ENCODE results near the gene SCG3. TPM values are rescaled to one million over a fixed set of nuclear protein-coding genes. Genes with fewer than 3 reads are reported as not detected.

SCG3 gene
- total and polyA plus RNA-seq, 7 experiments from 2014 or later, result not detected

DNA sequence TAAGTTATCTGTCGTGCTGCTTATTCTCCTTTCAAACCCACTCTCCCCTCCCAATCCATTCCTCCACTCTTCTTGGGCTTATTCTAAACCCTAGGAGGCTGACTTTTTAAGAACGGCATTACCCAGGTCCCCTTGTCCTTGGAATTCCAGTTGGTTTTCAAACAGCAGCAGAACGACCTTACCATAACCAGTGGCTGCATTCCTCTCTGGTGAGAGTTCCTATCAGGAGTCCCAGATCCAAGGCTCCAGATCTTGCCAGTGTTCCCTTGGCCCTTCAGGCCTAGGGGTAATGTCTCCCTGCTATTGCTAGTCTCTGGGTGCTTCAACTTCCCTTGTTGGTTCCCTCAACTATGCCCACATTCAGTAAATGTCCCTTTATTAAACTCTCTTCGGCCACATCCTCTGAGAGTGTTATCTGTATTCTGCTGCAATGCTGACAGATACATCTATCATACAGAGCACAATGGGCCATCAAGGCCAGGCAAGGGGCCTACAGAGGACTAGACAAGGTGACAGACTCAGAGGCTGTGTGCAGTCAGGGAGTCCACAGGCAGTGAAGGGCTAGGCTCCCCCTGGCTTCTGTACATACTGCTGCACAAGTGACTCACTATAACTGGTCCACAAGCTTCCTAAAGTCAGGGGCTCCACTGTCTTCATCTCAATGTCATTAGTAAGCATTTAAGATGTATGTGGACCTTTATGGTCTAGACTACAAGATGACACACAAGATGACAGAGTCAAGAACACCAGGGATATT, 46.0 kb downstream of the SCG3 start:
- ChIA-PET POLR2A (interaction anchor here (0.7 to 1.0 kb wide), 2 partner anchors 10 to 41 kb away, joined by 3 read pairs; partner anchors contain the start of gene LYSMD2), CTCF (interaction anchor here (3.1 kb wide), 1 partner anchor 77 kb away, joined by 10 read pairs; no protein-coding TSS in a partner anchor)
- H3K9me3 Mint-ChIP-seq, result no peaks in the 10 kb centered on the region
- H3K27ac Mint-ChIP-seq, result peak overlapping the region in 8 of 9 donors; percentile 30 to 98 (median 68)
- ATAC-seq (no peak), DNase-seq (no peak)
- H3K36me3 Mint-ChIP-seq, result peaks cover 1 to 28% (median 10%) of the 10 kb centered on the region in 5 donors
- Histone ChIP-seq H3K27me3 (ENCODE audit: control insufficient read depth in 2 of 2, insufficient read depth in 2 of 2, low read length in 2 of 2) (no peaks in the 10 kb centered on the region), H3K27ac (ENCODE audit: low read depth, low read length) (no peak overlapping the region), H3K4me1 (ENCODE audit: control insufficient read depth in 2 of 2, insufficient read depth in 2 of 2, low read length in 2 of 2) (peaks cover 31 to 37% of the 10 kb centered on the region in 2 donors), H3K36me3 (ENCODE audit: control insufficient read depth in 2 of 3, insufficient read depth in 3 of 3, low read length in 3 of 3) (peaks cover 0 to 4% (median 0%) of the 10 kb centered on the region in 3 experiments), H3K9me3 (ENCODE audit: control insufficient read depth in 2 of 3, low read length in 3 of 3) (no peaks in the 10 kb centered on the region), H3K4me3 (ENCODE audit: low read length) (no peak overlapping the region)
- H3K4me1 Mint-ChIP-seq, result peaks cover 39 to 85% (median 78%) of the 10 kb centered on the region in 7 donors
- intact Hi-C loops (cut with micrococcal nuclease), result no loop called here
- peak overlapping the region in 7 of 10 donors; percentile 0 to 46 (median 30) for H3K4me3 Mint-ChIP-seq
- H3K27me3 Mint-ChIP-seq, result no peaks in the 10 kb centered on the region

DNA sequence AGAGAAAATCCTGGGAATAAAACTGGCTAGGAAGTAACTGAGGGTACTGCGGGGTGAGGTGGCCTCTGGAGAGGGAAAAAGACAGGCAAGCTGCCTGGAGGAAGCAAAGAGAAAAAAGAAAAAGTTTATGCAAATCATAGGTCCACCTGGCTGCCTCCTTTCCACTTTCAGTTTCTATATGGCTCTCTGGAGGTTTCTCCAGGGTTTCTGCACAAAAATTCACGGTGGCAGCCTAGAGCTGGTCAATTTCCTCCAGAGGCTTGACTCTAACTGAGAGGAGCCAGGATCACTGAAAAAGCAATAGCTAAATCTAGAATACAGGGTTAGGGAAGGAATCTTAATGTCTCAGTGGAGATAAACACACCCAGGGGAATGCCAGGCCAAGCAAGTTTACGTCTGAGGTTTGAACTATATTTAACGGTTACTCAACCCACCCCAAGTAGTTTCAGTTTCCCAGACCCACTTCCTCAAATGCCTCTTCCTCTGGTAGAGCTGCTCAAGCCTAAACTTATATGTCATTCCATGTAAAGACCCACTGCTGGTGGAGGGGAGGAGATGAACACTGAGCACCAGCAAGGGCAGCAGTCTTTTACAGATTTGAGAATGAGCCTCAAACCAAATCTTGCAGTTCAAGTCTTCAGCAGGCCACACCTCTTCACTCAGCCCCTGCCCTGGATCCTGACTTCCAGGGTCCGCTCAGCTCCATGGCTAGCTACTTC, 50.4 kb downstream of the SCG3 start:
- peak in 8 of 9 donors; percentile 31 to 70 (median 58) for DNase-seq
- ATAC-seq, result peak; percentile 81
- intact Hi-C loops (cut with micrococcal nuclease), result loop anchor here in 1 of 2 donors (10.0 kb wide), 3 partner anchors 107 to 753 kb away; partner anchors contain the start of gene DMXL2
- Mint-ChIP-seq H3K27me3 (no peaks in the 10 kb centered on the region), H3K4me3 (peak overlapping the region; percentile 74 to 91 (median 87)), H3K4me1 (peaks cover 62 to 97% (median 88%) of the 10 kb centered on the region in 7 donors), H3K9me3 (no peaks in the 10 kb centered on the region), H3K36me3 (peaks cover 0 to 41% (median 5%) of the 10 kb centered on the region in 5 donors), H3K27ac (peak overlapping the region; percentile 94 to 98 (median 97))
- Histone ChIP-seq H3K27me3 (ENCODE audit: control insufficient read depth in 2 of 2, insufficient read depth in 2 of 2, low read length in 2 of 2) (no peaks in the 10 kb centered on the region), H3K4me3 (ENCODE audit: low read length) (peak overlapping the region; percentile 59), H3K4me1 (ENCODE audit: control insufficient read depth in 2 of 2, insufficient read depth in 2 of 2, low read length in 2 of 2) (peaks cover 49 to 52% of the 10 kb centered on the region in 2 donors), H3K27ac (ENCODE audit: low read depth, low read length) (peak overlapping the region; percentile 88), H3K36me3 (ENCODE audit: control insufficient read depth in 2 of 3, insufficient read depth in 3 of 3, low read length in 3 of 3) (no peaks in the 10 kb centered on the region), H3K9me3 (ENCODE audit: control insufficient read depth in 2 of 3, low read length in 3 of 3) (no peaks in the 10 kb centered on the region)
- POLR2A ChIA-PET, result interaction anchor here (0.6 to 1.8 kb wide), 6 partner anchors 8 to 93 kb away, joined by 3 to 6 read pairs (median 4); no protein-coding TSS in a partner anchor
- CTCF ChIA-PET, result interaction anchor here (1.0 to 2.6 kb wide), 7 partner anchors 11 to 81 kb away, joined by 3 to 7 read pairs (median 5); no protein-coding TSS in a partner anchor

GRCh38 chr15:51732646-51733045, 51.3 kb downstream of the SCG3 start:
- H3K27me3 ChIP-seq (ENCODE audit: control insufficient read depth in 2 of 2, insufficient read depth in 2 of 2, low read length in 2 of 2), result no peaks in the 10 kb centered on the region
- peaks cover 57 to 89% (median 80%) of the 10 kb centered on the region in 7 donors for H3K4me1 Mint-ChIP-seq
- intact Hi-C loops (cut with micrococcal nuclease), result loop anchor here in 1 of 2 donors (10.0 kb wide), 3 partner anchors 108 to 752 kb away; partner anchors contain the start of gene DMXL2
- CTCF ChIA-PET, result interaction anchor here (0.6 to 2.6 kb wide), 7 partner anchors 10 to 131 kb away, joined by 3 to 7 read pairs (median 3); no protein-coding TSS in a partner anchor
- no peak for ATAC-seq
- H3K4me3 Mint-ChIP-seq, result peak overlapping the region; percentile 59 to 90 (median 87)
- peak overlapping the region; percentile 94 to 98 (median 97) for H3K27ac Mint-ChIP-seq
- DNase-seq, result no peak
- no peaks in the 10 kb centered on the region for H3K36me3 ChIP-seq (ENCODE audit: control insufficient read depth in 2 of 3, insufficient read depth in 3 of 3, low read length in 3 of 3)
- H3K36me3 Mint-ChIP-seq, result peaks cover 0 to 39% (median 5%) of the 10 kb centered on the region in 5 donors
- no peaks in the 10 kb centered on the region for H3K9me3 ChIP-seq (ENCODE audit: control insufficient read depth in 2 of 3, low read length in 3 of 3)
- peak overlapping the region; percentile 88 for H3K27ac ChIP-seq (ENCODE audit: low read depth, low read length)
- H3K27me3 Mint-ChIP-seq, result no peaks in the 10 kb centered on the region
- peaks cover 44 to 52% of the 10 kb centered on the region in 2 donors for H3K4me1 ChIP-seq (ENCODE audit: control insufficient read depth in 2 of 2, insufficient read depth in 2 of 2, low read length in 2 of 2)
- H3K9me3 Mint-ChIP-seq, result no peaks in the 10 kb centered on the region
- H3K4me3 ChIP-seq (ENCODE audit: low read length), result no peak overlapping the region
- POLR2A ChIA-PET, result interaction anchor here (0.5 to 1.8 kb wide), 8 partner anchors 9 to 832 kb away, joined by 3 to 6 read pairs (median 4); partner anchors contain the start of gene TMOD3

DNA sequence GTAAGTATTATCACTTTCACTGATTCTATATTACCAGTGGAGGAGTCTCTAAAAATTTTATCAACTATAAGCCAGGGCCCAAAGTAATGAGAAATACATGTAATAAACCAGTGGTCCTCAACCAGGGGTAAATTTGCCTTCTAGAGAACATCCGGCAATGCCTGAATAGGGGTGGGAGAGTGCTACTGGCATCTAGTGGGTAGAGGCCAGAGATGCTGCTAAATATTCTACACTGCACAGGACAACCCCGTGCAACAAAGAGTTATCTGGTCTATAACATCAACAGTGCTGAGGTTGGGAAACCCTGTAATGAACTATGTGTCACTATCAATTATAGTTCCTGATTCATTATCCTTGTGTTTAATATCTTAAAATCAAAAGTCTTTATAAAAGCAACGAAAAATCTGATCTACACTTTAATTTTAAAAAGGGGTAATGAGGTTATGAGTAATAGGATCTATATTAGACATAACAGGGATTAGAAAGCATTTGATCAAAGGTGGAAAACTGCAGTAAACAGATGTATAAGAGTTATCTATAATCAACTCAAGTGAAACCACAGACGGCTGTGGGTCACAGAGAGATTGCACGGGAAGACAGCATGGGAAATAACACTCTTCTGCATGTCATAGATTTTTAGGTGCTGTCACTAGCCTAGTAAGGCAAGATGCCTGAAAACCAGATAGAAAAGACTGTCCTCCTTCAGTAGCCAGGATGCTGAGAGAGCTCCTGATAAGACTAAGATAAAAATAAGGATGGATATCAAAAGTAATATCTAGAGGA, 54.1 kb downstream of the SCG3 start:
- peak overlapping the region; percentile 84 to 98 (median 96) for H3K27ac Mint-ChIP-seq
- H3K4me3 Mint-ChIP-seq, result peak overlapping the region; percentile 87 to 96 (median 94)
- intact Hi-C loops (cut with micrococcal nuclease), result loop anchor here (1.0 to 10.0 kb wide), 16 partner anchors 15 to 1383 kb away; partner anchors contain the start of genes TMOD3 (in 2 of the 2), DMXL2 (in 1 of the 2), SCG3 (in 1 of the 2) and TMOD2 (in 1 of the 2)
- H3K9me3 ChIP-seq (ENCODE audit: control insufficient read depth in 2 of 3, low read length in 3 of 3), result no peaks in the 10 kb centered on the region
- peaks cover 44 to 48% of the 10 kb centered on the region in 2 donors for H3K4me1 ChIP-seq (ENCODE audit: control insufficient read depth in 2 of 2, insufficient read depth in 2 of 2, low read length in 2 of 2)
- DNase-seq (peak in 7 of 9 donors; percentile 24 to 46 (median 41)), ATAC-seq (peak; percentile 46)
- H3K27ac ChIP-seq (ENCODE audit: low read depth, low read length), result peak overlapping the region; percentile 84
- ChIA-PET POLR2A (interaction anchor here (0.6 to 3.2 kb wide), 5 partner anchors 10 to 1077 kb away, joined by 3 to 44 read pairs (median 6); partner anchors contain the start of gene TMOD2), CTCF (interaction anchor here (0.9 to 4.4 kb wide), 6 partner anchors 32 to 88 kb away, joined by 4 to 36 read pairs (median 10); no protein-coding TSS in a partner anchor)
- H3K27me3 ChIP-seq (ENCODE audit: control insufficient read depth in 2 of 2, insufficient read depth in 2 of 2, low read length in 2 of 2), result no peaks in the 10 kb centered on the region
- no peaks in the 10 kb centered on the region for H3K36me3 ChIP-seq (ENCODE audit: control insufficient read depth in 2 of 3, insufficient read depth in 3 of 3, low read length in 3 of 3)
- peaks cover 0 to 32% (median 4%) of the 10 kb centered on the region in 5 donors for H3K36me3 Mint-ChIP-seq
- peaks cover 61 to 90% (median 81%) of the 10 kb centered on the region in 7 donors for H3K4me1 Mint-ChIP-seq
- no peaks in the 10 kb centered on the region for H3K9me3 Mint-ChIP-seq
- H3K27me3 Mint-ChIP-seq, result no peaks in the 10 kb centered on the region
- peak overlapping the region; percentile 71 for H3K4me3 ChIP-seq (ENCODE audit: low read length)

DNA sequence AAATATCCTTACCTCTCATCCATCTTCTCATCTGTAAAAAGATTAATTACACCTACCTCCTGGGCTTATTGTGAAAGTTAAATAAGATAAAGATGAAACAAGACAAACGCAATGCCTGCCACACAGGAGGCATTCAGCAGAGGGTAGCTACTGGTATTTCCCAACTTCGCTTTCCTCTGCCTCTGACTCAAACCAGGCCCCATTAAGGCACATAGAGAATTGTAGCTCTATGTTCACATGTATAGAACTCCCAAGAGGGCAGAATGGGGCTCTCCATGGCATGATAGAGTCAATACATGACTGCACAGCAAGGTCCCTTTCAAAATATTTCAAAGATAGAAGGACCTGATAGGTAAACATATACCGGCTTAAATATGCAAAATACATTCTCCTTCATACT, 54.8 kb downstream of the SCG3 start:
- DNase-seq (peak in 1 of 9 donors; percentile 39), ATAC-seq (no peak)
- Mint-ChIP-seq H3K36me3 (peaks cover 0 to 27% (median 0%) of the 10 kb centered on the region in 5 donors), H3K4me1 (peaks cover 56 to 84% (median 76%) of the 10 kb centered on the region in 7 donors), H3K27ac (peak overlapping the region; percentile 84 to 98 (median 96)), H3K9me3 (no peaks in the 10 kb centered on the region), H3K27me3 (no peaks in the 10 kb centered on the region), H3K4me3 (peak overlapping the region; percentile 87 to 96 (median 94))
- intact Hi-C loops (cut with micrococcal nuclease), result loop anchor here (2.0 to 10.0 kb wide), 12 partner anchors 15 to 1384 kb away; partner anchors contain the start of genes TMOD3 (in 2 of the 2), DMXL2 (in 1 of the 2), SCG3 (in 1 of the 2) and TMOD2 (in 1 of the 2)
- ChIA-PET POLR2A (interaction anchor here (1.3 to 3.2 kb wide), 7 partner anchors 11 to 86 kb away, joined by 4 to 44 read pairs (median 8); partner anchors contain the start of gene TMOD2), CTCF (interaction anchor here (0.9 to 4.4 kb wide), 6 partner anchors 13 to 88 kb away, joined by 4 to 36 read pairs (median 6); no protein-coding TSS in a partner anchor)
- peak overlapping the region; percentile 71 for H3K4me3 ChIP-seq (ENCODE audit: low read length)
- no peaks in the 10 kb centered on the region for H3K27me3 ChIP-seq (ENCODE audit: control insufficient read depth in 2 of 2, insufficient read depth in 2 of 2, low read length in 2 of 2)
- H3K27ac ChIP-seq (ENCODE audit: low read depth, low read length), result peak overlapping the region; percentile 84
- peaks cover 37 to 42% of the 10 kb centered on the region in 2 donors for H3K4me1 ChIP-seq (ENCODE audit: control insufficient read depth in 2 of 2, insufficient read depth in 2 of 2, low read length in 2 of 2)
- no peaks in the 10 kb centered on the region for H3K9me3 ChIP-seq (ENCODE audit: control insufficient read depth in 2 of 3, low read length in 3 of 3)
- no peaks in the 10 kb centered on the region for H3K36me3 ChIP-seq (ENCODE audit: control insufficient read depth in 2 of 3, insufficient read depth in 3 of 3, low read length in 3 of 3)

All from naive thymus-derived CD4-positive, alpha-beta T cell (primary cell).